ENCODE results near the gene PRXL2B. TPM values are rescaled to one million over a fixed set of nuclear protein-coding genes. Genes with fewer than 3 reads are reported as not detected.
A peak's percentile ranks its signal among the peaks of the same experiment; 100 is the strongest.

PRXL2B gene
- total and polyA plus RNA-seq, 3 experiments from 2014 or later = 23.2 to 45.5 (median 41.3) TPM

DNA sequence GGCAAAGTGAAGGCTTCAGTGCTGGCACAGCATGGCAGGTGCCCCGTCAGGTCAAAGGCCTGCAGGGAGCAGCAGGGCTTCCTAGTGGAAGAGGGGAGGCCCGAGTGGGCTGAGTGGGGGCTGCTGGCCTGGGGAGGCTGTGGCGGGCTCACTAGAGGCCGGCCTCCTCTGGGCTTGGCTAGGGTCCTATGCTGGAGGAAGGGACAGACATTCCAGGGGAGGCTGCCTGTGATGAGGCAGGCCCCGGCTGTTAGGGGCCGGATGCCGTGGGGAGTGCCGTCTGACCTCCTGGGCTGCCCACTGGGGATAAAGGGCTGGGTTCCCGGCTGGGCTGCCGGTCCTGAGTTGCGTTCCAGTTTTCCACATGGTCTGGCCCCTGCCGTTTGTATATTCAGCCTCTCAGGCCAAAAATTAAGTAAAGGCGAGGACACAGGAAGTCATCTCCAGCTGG lies 21.1 kb downstream of the PRXL2B start:
- Mint-ChIP-seq H3K4me3 (no peak overlapping the region), H3K27ac (no peak overlapping the region), H3K4me1 (peaks cover 0 to 1% (median 0%) of the 10 kb centered on the region in 3 donors), H3K27me3 (peaks cover 3% of the 10 kb centered on the region in 2 donors), H3K9me3 (no peaks in the 10 kb centered on the region), H3K36me3 (no peaks in the 10 kb centered on the region)
- H3K9me3 ChIP-seq (ENCODE audit: low read length) = no peaks in the 10 kb centered on the region
- POLR2A ChIA-PET = no interaction called here
- no peak overlapping the region for H3K27ac ChIP-seq (ENCODE audit: low read depth, low read length)
- H3K27me3 ChIP-seq (ENCODE audit: insufficient read depth, low read length, poor library complexity, severe bottlenecking) = no peaks in the 10 kb centered on the region
- H3K4me1 ChIP-seq (ENCODE audit: insufficient read depth, low read length) = no peaks in the 10 kb centered on the region
- no peaks in the 10 kb centered on the region for H3K36me3 ChIP-seq (ENCODE audit: insufficient read depth, low read length)
- CTCF ChIA-PET = no interaction called here
- no peak overlapping the region for H3K4me3 ChIP-seq (ENCODE audit: low read length)
- DNase-seq = no peak

GRCh38 chr1:2609319-2610035 lies 22.9 kb downstream of the PRXL2B start:
- no peak for DNase-seq
- H3K4me1 Mint-ChIP-seq = peaks cover 0 to 1% (median 0%) of the 10 kb centered on the region in 3 donors
- Histone ChIP-seq H3K9me3 (ENCODE audit: low read length) (no peaks in the 10 kb centered on the region), H3K4me1 (ENCODE audit: insufficient read depth, low read length) (no peaks in the 10 kb centered on the region), H3K27ac (ENCODE audit: low read depth, low read length) (no peak overlapping the region), H3K36me3 (ENCODE audit: insufficient read depth, low read length) (no peaks in the 10 kb centered on the region), H3K27me3 (ENCODE audit: insufficient read depth, low read length, poor library complexity, severe bottlenecking) (no peaks in the 10 kb centered on the region), H3K4me3 (ENCODE audit: low read length) (no peak overlapping the region)
- peaks cover 10 to 12% of the 10 kb centered on the region in 2 donors for H3K27me3 Mint-ChIP-seq
- H3K9me3 Mint-ChIP-seq = peaks cover 6 to 15% (median 10%) of the 10 kb centered on the region in 5 donors
- CTCF ChIA-PET = no interaction called here
- H3K36me3 Mint-ChIP-seq = peaks cover 0 to 13% (median 3%) of the 10 kb centered on the region in 3 donors
- POLR2A ChIA-PET = no interaction called here
- H3K27ac Mint-ChIP-seq = no peak overlapping the region
- no peak overlapping the region for H3K4me3 Mint-ChIP-seq

DNA sequence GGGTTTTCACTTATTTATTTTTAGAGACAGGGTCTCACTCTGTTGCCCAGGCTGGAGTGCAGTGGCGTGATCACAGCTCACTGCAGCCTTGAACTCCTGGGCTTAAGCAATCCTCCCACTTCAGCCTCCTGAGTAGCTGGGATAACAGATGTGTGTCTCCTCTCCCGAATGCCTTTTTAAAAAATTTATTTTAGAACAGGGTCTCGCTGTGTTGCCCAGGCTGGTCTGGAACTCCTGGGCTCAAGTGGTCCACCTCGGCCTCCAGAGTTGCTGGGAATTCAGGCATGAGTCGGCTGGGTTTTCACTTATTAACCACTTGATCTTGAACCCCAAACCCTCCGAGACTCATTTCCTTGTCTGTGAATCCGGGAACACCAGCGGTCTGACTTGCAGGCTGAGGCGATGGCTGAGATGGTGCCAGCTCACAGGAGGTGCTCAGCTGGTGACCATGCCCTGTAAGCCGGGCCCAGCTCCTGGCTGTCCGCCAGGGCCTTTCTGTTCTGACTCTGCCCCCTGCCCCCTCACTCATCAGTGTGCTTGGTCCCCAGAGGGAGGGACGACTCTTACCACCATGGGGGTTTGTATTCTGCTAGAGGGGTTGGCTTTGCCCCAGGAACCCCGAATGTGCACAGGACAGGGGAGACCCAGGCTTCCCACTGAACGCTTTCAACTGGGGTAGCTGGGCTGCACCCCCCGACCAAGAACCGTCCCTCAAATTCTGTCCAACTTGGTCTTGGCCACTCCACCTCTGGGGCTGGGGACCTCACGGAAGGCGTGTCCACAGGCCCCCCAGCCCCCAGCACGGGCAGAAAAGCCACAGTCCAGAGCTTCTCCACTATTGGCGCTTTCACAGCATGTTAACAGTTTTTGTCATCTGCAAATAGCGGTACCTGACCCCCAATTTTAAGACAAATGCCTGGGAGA lies 23.7 kb downstream of the PRXL2B start:
- CTCF ChIA-PET = no interaction called here
- no peak overlapping the region for H3K4me3 ChIP-seq (ENCODE audit: low read length)
- H3K27ac ChIP-seq (ENCODE audit: low read depth, low read length) = no peak overlapping the region
- no peak overlapping the region for H3K27ac Mint-ChIP-seq
- POLR2A ChIA-PET = no interaction called here
- peaks cover 12% of the 10 kb centered on the region in 2 donors for H3K27me3 Mint-ChIP-seq
- peaks cover 0 to 1% (median 0%) of the 10 kb centered on the region in 3 donors for H3K4me1 Mint-ChIP-seq
- H3K4me3 Mint-ChIP-seq = no peak overlapping the region
- peaks cover 0 to 20% (median 3%) of the 10 kb centered on the region in 3 donors for H3K36me3 Mint-ChIP-seq
- no peak for DNase-seq
- no peaks in the 10 kb centered on the region for H3K4me1 ChIP-seq (ENCODE audit: insufficient read depth, low read length)
- H3K27me3 ChIP-seq (ENCODE audit: insufficient read depth, low read length, poor library complexity, severe bottlenecking) = no peaks in the 10 kb centered on the region
- H3K36me3 ChIP-seq (ENCODE audit: insufficient read depth, low read length) = no peaks in the 10 kb centered on the region
- H3K9me3 Mint-ChIP-seq = peaks cover 12 to 23% (median 13%) of the 10 kb centered on the region in 5 donors
- no peaks in the 10 kb centered on the region for H3K9me3 ChIP-seq (ENCODE audit: low read length)

DNA sequence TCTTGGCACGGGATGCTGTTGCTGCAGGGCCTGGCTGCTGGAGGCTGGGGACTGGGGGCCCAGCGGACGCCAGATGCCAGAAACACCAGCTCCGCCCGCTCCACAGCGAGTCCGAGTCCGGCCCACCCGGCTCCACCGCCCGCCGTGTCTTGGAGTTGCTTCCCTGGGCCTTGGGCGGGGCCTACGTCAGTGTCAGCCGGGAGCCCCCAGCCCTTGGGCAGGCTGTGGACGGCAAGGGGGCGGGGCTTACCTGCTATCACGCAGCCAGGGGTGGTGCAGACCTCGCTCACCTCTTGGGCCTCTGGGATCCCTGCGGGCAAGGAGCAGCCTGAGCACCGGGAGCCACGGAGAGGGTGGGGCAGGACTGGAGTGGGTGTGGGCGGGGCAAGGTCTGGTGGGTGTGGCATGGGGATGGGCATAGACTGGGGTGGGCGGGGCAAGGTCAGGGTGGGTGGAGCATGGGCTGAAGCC lies 24.5 kb downstream of the PRXL2B start:
- H3K27ac Mint-ChIP-seq = no peak overlapping the region
- POLR2A ChIA-PET = no interaction called here

GRCh38 chr1:2611621-2612437 lies 25.3 kb downstream of the PRXL2B start:
- no peak overlapping the region for H3K4me3 Mint-ChIP-seq
- no peak overlapping the region for H3K27ac Mint-ChIP-seq
- H3K9me3 ChIP-seq (ENCODE audit: low read length) = peaks cover 4% of the 10 kb centered on the region
- no peak for DNase-seq
- H3K36me3 ChIP-seq (ENCODE audit: insufficient read depth, low read length) = no peaks in the 10 kb centered on the region
- no peak overlapping the region for H3K4me3 ChIP-seq (ENCODE audit: low read length)
- no peaks in the 10 kb centered on the region for H3K4me1 ChIP-seq (ENCODE audit: insufficient read depth, low read length)
- H3K27me3 ChIP-seq (ENCODE audit: insufficient read depth, low read length, poor library complexity, severe bottlenecking) = no peaks in the 10 kb centered on the region
- peaks cover 0 to 3% (median 0%) of the 10 kb centered on the region in 3 donors for H3K4me1 Mint-ChIP-seq
- H3K27me3 Mint-ChIP-seq = peaks cover 15 to 19% of the 10 kb centered on the region in 2 donors
- peaks cover 0 to 32% (median 3%) of the 10 kb centered on the region in 3 donors for H3K36me3 Mint-ChIP-seq
- H3K9me3 Mint-ChIP-seq = peaks cover 19 to 35% (median 26%) of the 10 kb centered on the region in 5 donors
- POLR2A ChIA-PET = no interaction called here
- CTCF ChIA-PET = no interaction called here
- no peak overlapping the region for H3K27ac ChIP-seq (ENCODE audit: low read depth, low read length)

More for the DNA sequence above, 24.5 kb downstream of the PRXL2B start:
- Histone ChIP-seq H3K27me3 (ENCODE audit: insufficient read depth, low read length, poor library complexity, severe bottlenecking) (no peaks in the 10 kb centered on the region), H3K36me3 (ENCODE audit: insufficient read depth, low read length) (no peaks in the 10 kb centered on the region), H3K27ac (ENCODE audit: low read depth, low read length) (no peak overlapping the region), H3K4me1 (ENCODE audit: insufficient read depth, low read length) (no peaks in the 10 kb centered on the region), H3K4me3 (ENCODE audit: low read length) (no peak overlapping the region), H3K9me3 (ENCODE audit: low read length) (no peaks in the 10 kb centered on the region)
- H3K9me3 Mint-ChIP-seq = peaks cover 18 to 28% (median 20%) of the 10 kb centered on the region in 5 donors
- CTCF ChIA-PET = no interaction called here
- no peak overlapping the region for H3K4me3 Mint-ChIP-seq
- peaks cover 0 to 1% (median 0%) of the 10 kb centered on the region in 3 donors for H3K4me1 Mint-ChIP-seq
- peaks cover 0 to 26% (median 3%) of the 10 kb centered on the region in 3 donors for H3K36me3 Mint-ChIP-seq
- H3K27me3 Mint-ChIP-seq = peaks cover 12 to 14% of the 10 kb centered on the region in 2 donors
- peak in 1 of 5 donors; percentile 44 for DNase-seq

- Histone ChIP-seq H3K9me3 (ENCODE audit: low read length) (peaks cover 4% of the 10 kb centered on the region), H3K4me3 (ENCODE audit: low read length) (no peak overlapping the region), H3K36me3 (ENCODE audit: insufficient read depth, low read length) (no peaks in the 10 kb centered on the region), H3K27me3 (ENCODE audit: insufficient read depth, low read length, poor library complexity, severe bottlenecking) (no peaks in the 10 kb centered on the region), H3K4me1 (ENCODE audit: insufficient read depth, low read length) (no peaks in the 10 kb centered on the region), H3K27ac (ENCODE audit: low read depth, low read length) (no peak overlapping the region)
- no peak overlapping the region for H3K27ac Mint-ChIP-seq
- no peak for DNase-seq
- peaks cover 19 to 39% (median 32%) of the 10 kb centered on the region in 5 donors for H3K9me3 Mint-ChIP-seq
- H3K4me1 Mint-ChIP-seq = peaks cover 0 to 3% (median 0%) of the 10 kb centered on the region in 3 donors
- CTCF ChIA-PET = no interaction called here
- H3K27me3 Mint-ChIP-seq = peaks cover 15 to 23% of the 10 kb centered on the region in 2 donors
- H3K4me3 Mint-ChIP-seq = no peak overlapping the region
- POLR2A ChIA-PET = no interaction called here
- peaks cover 0 to 32% (median 3%) of the 10 kb centered on the region in 3 donors for H3K36me3 Mint-ChIP-seq
Measured at GRCh38 chr1:2612591-2613365, 26.2 kb downstream of the PRXL2B start.

GRCh38 chr1:2614145-2614544 lies 27.6 kb downstream of the PRXL2B start:
- Histone ChIP-seq H3K4me1 (ENCODE audit: insufficient read depth, low read length) (no peaks in the 10 kb centered on the region), H3K36me3 (ENCODE audit: insufficient read depth, low read length) (no peaks in the 10 kb centered on the region), H3K27ac (ENCODE audit: low read depth, low read length) (no peak overlapping the region), H3K27me3 (ENCODE audit: insufficient read depth, low read length, poor library complexity, severe bottlenecking) (no peaks in the 10 kb centered on the region), H3K4me3 (ENCODE audit: low read length) (no peak overlapping the region), H3K9me3 (ENCODE audit: low read length) (peaks cover 4% of the 10 kb centered on the region)
- CTCF ChIA-PET = no interaction called here
- peaks cover 19 to 40% (median 33%) of the 10 kb centered on the region in 5 donors for H3K9me3 Mint-ChIP-seq
- peaks cover 0 to 36% (median 3%) of the 10 kb centered on the region in 3 donors for H3K36me3 Mint-ChIP-seq
- DNase-seq = no peak
- peaks cover 0 to 2% (median 0%) of the 10 kb centered on the region in 3 donors for H3K4me1 Mint-ChIP-seq
- H3K4me3 Mint-ChIP-seq = no peak overlapping the region
- H3K27me3 Mint-ChIP-seq = peaks cover 20 to 32% of the 10 kb centered on the region in 2 donors
- POLR2A ChIA-PET = no interaction called here
- no peak overlapping the region for H3K27ac Mint-ChIP-seq
